ENCODE measurements around the gene FOXD2.

- TF ChIP-seq CTCF (IDR thresholded peaks at IDR 0.05) (no peak), POLR2A (IDR thresholded peaks at IDR 0.05) (no peak)
Observed at GRCh38 chr1:47395433-47395832, 42.4 kb upstream of the FOXD2 start.
